Measurements from ENCODE around the gene PRMT2. TPM values are rescaled to one million over a fixed set of nuclear protein-coding genes. Genes with fewer than 3 reads are reported as not detected.

PRMT2 gene
- total RNA-seq, 1 donor: 164 TPM

GRCh38 chr21:46617267-46618051, 18.0 kb upstream of the PRMT2 start:
- no peak for TF ChIP-seq CTCF (IDR thresholded peaks at IDR 0.05; ENCODE audit: insufficient read depth, low read depth, low read length)
- H3K4me3 ChIP-seq (ENCODE audit: low read depth, low read length): no peak overlapping the region
- peak; percentile 41 for DNase-seq (ENCODE audit: low read depth)

DNA sequence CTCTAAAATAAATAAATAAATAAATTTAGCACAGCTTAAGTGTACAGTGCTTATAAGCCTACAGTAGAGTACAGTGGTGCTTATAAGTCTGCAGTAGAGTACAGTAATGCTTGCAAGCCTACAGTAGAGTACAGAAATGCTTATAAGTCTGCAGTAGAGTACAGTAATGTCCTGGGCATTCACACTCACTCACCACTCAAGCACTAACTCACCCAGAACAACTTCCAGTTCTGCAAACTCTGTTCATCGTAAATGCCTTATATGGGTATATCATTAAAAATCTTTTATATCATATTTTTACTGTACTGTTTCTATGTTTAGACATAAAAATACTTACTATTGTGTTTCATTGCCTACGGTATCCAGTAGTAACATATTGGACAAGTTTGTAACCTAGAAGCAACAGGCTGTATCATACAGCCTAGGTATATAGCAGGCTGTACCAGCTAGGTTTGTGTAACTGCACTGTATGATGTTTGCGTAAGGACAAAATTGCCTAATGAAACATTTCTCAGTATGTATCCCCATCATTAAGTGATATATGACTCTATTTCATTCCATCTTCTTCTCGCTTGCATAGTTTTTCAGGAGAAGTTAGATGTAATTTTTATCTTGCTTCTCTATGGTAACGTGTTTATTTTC, 16.6 kb upstream of the PRMT2 start:
- H3K4me3 ChIP-seq (ENCODE audit: low read depth, low read length): no peak overlapping the region
- TF ChIP-seq CTCF (IDR thresholded peaks at IDR 0.05; ENCODE audit: insufficient read depth, low read depth, low read length): no peak
- DNase-seq (ENCODE audit: low read depth): no peak

DNA sequence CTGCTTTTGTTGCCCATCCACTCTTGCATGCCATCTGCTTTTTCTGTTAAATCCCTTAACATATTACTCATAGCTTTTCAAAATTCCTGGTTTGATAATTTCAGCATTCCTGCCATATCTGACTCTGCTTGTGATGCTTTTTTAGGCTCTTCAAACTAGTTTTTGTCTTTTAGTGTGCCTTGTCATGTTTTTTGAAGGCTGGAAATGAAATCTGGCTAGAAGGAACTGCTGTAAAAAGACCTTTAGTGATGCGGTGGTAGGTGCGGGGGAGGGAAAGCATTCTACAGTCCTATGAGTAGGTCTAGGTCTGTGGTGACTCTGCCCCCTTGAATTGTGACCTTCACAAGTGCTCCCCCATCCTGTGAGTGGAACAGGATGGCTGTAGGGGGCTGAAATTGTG, 15.6 kb upstream of the PRMT2 start:
- TF ChIP-seq CTCF (IDR thresholded peaks at IDR 0.05; ENCODE audit: insufficient read depth, low read depth, low read length): no peak
- DNase-seq (ENCODE audit: low read depth): no peak
- H3K4me3 ChIP-seq (ENCODE audit: low read depth, low read length): no peak overlapping the region

- H3K4me3 ChIP-seq (ENCODE audit: low read depth, low read length): no peak overlapping the region
- TF ChIP-seq CTCF (IDR thresholded peaks at IDR 0.05; ENCODE audit: insufficient read depth, low read depth, low read length): no peak
- DNase-seq (ENCODE audit: low read depth): no peak
These were observed 14.6 kb upstream of the PRMT2 start for GRCh38 chr21:46620846-46621245.

DNA sequence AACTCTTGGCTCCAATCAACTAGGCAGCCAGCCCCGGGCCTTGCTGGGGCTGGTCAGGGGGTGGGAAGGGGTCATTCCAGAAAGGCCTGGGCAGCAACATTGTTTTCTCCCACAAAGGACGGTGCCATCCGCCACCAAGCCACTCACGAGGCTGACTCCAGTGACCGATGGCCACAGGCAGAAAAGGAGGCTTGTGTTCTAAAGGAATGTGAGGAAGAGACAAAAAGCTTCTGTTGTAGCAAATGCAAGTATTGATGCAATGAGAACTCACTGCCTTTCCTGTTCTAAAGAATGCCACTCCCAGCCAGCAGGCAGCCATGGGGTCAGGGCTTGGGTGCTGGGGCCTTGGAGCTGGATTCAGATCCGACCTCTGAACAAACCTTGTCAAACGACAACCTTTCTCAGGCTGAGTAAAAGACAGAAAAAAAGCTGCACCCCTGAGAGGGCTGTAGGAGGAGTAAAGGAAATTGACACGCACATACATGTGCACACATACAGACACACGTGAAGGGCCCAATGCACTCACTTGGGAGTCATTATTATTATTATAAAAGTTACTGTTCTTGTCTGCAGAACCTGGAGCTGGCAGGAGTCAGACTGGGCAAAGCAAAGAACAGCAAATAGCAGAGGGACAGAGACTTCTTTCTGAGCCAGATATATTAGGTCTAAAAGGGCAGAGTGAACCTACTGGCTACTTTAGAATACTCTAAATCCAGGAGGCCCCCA, 13.9 kb upstream of the PRMT2 start:
- H3K4me3 ChIP-seq (ENCODE audit: low read depth, low read length): no peak overlapping the region
- TF ChIP-seq CTCF (IDR thresholded peaks at IDR 0.05; ENCODE audit: insufficient read depth, low read depth, low read length): no peak
- DNase-seq (ENCODE audit: low read depth): no peak

DNA sequence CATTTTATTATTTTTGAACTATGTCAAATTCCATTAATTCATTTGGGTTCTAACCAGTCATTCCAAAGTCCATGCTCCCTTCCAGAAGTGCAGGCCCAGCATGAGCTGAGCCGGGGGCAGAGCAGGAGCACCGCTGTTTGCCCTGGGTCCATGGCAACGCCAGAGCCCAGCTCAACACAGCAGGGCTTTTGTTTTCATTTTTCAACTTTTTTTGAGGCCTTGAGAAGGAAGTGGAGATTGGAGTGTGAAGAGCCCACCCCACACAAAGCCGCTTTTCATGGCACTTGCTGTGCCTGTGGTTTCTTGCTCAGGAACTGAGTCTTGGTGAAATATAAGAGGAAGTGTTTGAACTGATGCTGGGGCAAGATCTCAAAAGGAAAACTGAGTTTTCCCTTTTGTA, 13.2 kb upstream of the PRMT2 start:
- TF ChIP-seq CTCF (IDR thresholded peaks at IDR 0.05; ENCODE audit: insufficient read depth, low read depth, low read length): no peak
- DNase-seq (ENCODE audit: low read depth): no peak
- no peak overlapping the region for H3K4me3 ChIP-seq (ENCODE audit: low read depth, low read length)

Measured in fibroblast of villous mesenchyme (primary cell).